Measurements from ENCODE around the gene NPS.

Gene NPS

DNA sequence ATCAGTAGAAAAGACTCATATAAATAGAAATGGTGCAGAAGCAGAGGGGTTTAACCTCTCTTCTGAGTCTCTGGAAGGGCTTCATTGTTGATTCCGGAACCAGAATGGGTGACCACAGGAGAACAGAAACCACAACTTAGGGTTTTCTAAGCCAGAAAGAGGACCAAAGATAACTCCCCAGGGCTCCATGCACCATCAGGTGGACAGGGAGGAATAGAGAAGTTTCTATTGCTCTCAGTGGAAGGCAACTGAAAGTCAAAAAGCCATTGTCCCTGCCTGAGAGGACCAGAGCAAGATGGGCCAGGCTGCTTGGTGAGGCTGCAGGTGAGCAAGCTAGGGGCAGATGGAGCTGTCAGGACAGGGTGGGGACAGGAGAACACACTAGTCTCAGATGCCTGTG, 14.6 kb upstream of the NPS start:
- no peak for TF ChIP-seq CTCF (IDR thresholded peaks at IDR 0.05; ENCODE audit: insufficient read depth, low read depth, low read length, missing control alignments)
- H3K4me3 ChIP-seq (ENCODE audit: low read length), result no peak overlapping the region
- DNase-seq (ENCODE audit: low read depth), result no peak

DNA sequence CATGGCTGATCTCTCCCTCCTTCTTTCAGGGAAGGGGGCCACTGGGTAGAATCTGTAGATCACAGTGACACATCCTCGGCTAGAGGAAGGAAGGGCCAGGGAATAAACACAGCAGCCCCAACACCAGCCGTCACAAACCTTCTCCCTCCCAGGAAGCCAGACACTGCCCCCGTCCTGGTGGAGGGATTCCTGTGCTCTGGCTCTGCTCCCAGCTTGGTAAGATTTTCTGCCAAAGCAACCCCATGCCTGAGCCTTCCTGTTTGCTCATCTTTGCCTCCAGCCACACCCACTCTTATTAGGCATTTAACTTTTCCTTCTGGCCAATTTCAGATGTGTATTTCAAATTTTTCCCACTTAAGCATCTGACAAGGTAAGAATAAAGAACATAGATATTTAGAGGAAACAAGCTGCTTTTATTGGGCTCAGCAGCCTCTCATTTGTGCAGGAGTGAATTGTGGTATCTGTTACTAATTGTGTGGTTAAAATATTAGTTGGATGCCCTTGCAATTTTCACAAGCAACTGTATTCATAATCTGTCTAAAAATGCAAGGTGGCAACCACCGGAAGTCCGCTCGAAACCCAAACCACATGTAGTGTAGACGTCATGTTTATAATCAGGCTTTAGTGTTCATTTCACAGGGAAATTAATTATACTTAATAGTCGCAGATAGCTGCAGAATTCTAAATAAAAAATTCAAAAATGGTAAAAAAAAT, 13.2 kb upstream of the NPS start:
- TF ChIP-seq CTCF (IDR thresholded peaks at IDR 0.05; ENCODE audit: insufficient read depth, low read depth, low read length, missing control alignments), result no peak
- no peak for DNase-seq (ENCODE audit: low read depth)
- no peak overlapping the region for H3K4me3 ChIP-seq (ENCODE audit: low read length)

- DNase-seq (ENCODE audit: low read depth), result no peak
- H3K4me3 ChIP-seq (ENCODE audit: low read length), result no peak overlapping the region
- TF ChIP-seq CTCF (IDR thresholded peaks at IDR 0.05; ENCODE audit: insufficient read depth, low read depth, low read length, missing control alignments), result no peak
These were observed 11.9 kb upstream of the NPS start for GRCh38 chr10:127536972-127537760.

DNA sequence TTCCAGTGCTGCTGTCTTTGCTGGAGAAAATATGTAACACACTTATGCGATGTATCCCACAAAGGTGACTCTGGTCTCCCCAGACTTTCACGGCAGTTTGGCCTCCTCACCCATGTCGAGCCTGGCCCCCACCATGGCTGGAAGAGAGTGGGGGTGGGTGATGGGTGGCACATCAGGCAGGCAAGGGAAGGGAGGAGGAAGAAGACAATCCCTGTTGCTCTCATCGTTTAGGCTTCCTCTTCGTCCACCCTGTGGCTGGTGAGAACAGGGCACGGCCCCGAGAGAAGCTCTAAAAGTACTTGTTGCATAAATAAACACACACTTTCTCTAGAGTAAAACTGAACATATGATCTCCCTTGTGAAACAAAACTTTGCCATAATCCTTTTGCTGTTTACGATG, 11.2 kb upstream of the NPS start:
- no peak for TF ChIP-seq CTCF (IDR thresholded peaks at IDR 0.05; ENCODE audit: insufficient read depth, low read depth, low read length, missing control alignments)
- DNase-seq (ENCODE audit: low read depth), result no peak
- H3K4me3 ChIP-seq (ENCODE audit: low read length), result no peak overlapping the region

- no peak for TF ChIP-seq CTCF (IDR thresholded peaks at IDR 0.05; ENCODE audit: insufficient read depth, low read depth, low read length, missing control alignments)
- DNase-seq (ENCODE audit: low read depth), result no peak
- H3K4me3 ChIP-seq (ENCODE audit: low read length), result no peak overlapping the region
These were observed 1.1 kb upstream of the NPS start for GRCh38 chr10:127548022-127548421.

GRCh38 chr10:127550861-127551260, 1.8 kb downstream of the NPS start:
- no peak for TF ChIP-seq CTCF (IDR thresholded peaks at IDR 0.05; ENCODE audit: insufficient read depth, low read depth, low read length, missing control alignments)
- peak; percentile 16 for DNase-seq (ENCODE audit: low read depth)

More at GRCh38 chr10:127550861-127551260, 1.8 kb downstream of the NPS start:
- H3K4me3 ChIP-seq (ENCODE audit: low read length), result no peak overlapping the region
